Measurements from ENCODE around the gene CALHM1.

The CALHM1 gene

DNA sequence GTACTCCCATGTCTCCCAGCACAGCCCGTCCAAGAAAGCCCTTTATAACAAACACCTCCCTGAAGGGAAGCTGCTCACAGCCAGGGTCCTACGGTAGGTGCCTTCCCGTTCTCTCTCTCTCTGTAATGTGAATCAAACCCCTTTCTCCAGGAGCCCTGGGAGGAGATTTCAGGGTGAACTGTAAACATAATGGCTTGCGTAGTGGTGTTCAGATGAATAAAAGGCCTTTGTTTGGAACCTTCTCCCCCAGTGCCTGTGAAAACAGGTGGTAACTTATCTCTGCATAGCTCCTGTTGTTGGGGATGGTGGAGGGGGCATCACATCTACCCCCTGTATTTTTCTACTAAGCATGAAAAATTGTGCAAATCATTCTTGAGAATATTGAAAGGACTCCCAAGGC is 18.9 kb downstream of the CALHM1 start:
- Mint-ChIP-seq H3K36me3 (ENCODE audit: low read depth) (peaks cover 74% of the 10 kb centered on the region), H3K27me3 (ENCODE audit: low read depth) (peaks cover 7% of the 10 kb centered on the region), H3K4me3 (no peak overlapping the region), H3K27ac (no peak overlapping the region), H3K4me1 (no peaks in the 10 kb centered on the region), H3K9me3 (no peaks in the 10 kb centered on the region)
- TF ChIP-seq CTCF (IDR thresholded peaks at IDR 0.05; ENCODE audit: unreplicated experiment in 3 of 3), result no peak

DNA sequence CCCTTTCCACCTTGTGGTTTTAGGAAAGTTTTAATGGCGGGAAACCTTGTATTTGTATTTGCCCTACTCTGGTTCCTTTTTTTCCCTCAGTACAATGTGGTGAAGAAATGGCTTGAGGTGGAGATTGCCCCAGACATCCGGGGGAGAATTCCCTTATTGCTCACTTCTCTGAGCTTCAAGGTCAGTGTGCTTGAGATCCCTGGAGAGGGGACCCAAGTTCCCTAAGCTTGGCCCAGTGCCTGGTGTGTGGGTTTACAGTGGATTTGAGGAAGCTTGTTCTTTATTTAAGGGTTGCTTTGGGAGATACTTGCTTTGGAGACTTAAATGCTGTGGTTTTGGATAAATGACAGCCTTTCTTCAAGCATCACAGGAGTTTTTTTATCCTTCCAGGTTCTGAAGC is 24.8 kb downstream of the CALHM1 start:
- Mint-ChIP-seq H3K4me1 (no peaks in the 10 kb centered on the region), H3K27ac (no peak overlapping the region), H3K36me3 (ENCODE audit: low read depth) (peaks cover 69% of the 10 kb centered on the region), H3K27me3 (ENCODE audit: low read depth) (no peaks in the 10 kb centered on the region), H3K9me3 (no peaks in the 10 kb centered on the region), H3K4me3 (no peak overlapping the region)
- no peak for TF ChIP-seq CTCF (IDR thresholded peaks at IDR 0.05; ENCODE audit: unreplicated experiment in 3 of 3)

GRCh38 chr10:103431902-103432301 is 26.8 kb downstream of the CALHM1 start:
- H3K36me3 Mint-ChIP-seq (ENCODE audit: low read depth), result peaks cover 72% of the 10 kb centered on the region
- H3K4me1 Mint-ChIP-seq, result no peaks in the 10 kb centered on the region

GRCh38 chr10:103429647-103430046 is 29.1 kb downstream of the CALHM1 start:
- no peaks in the 10 kb centered on the region for H3K4me1 Mint-ChIP-seq
- H3K9me3 Mint-ChIP-seq, result no peaks in the 10 kb centered on the region
- TF ChIP-seq CTCF (IDR thresholded peaks at IDR 0.05; ENCODE audit: unreplicated experiment in 3 of 3), result no peak
- H3K27ac Mint-ChIP-seq, result no peak overlapping the region
- H3K27me3 Mint-ChIP-seq (ENCODE audit: low read depth), result no peaks in the 10 kb centered on the region
- H3K36me3 Mint-ChIP-seq (ENCODE audit: low read depth), result peaks cover 70% of the 10 kb centered on the region
- no peak overlapping the region for H3K4me3 Mint-ChIP-seq

More at GRCh38 chr10:103431902-103432301, 26.8 kb downstream of the CALHM1 start:
- no peak overlapping the region for H3K4me3 Mint-ChIP-seq
- H3K27ac Mint-ChIP-seq, result no peak overlapping the region
- no peak for TF ChIP-seq CTCF (IDR thresholded peaks at IDR 0.05; ENCODE audit: unreplicated experiment in 3 of 3)
- no peaks in the 10 kb centered on the region for H3K27me3 Mint-ChIP-seq (ENCODE audit: low read depth)
- no peaks in the 10 kb centered on the region for H3K9me3 Mint-ChIP-seq

DNA sequence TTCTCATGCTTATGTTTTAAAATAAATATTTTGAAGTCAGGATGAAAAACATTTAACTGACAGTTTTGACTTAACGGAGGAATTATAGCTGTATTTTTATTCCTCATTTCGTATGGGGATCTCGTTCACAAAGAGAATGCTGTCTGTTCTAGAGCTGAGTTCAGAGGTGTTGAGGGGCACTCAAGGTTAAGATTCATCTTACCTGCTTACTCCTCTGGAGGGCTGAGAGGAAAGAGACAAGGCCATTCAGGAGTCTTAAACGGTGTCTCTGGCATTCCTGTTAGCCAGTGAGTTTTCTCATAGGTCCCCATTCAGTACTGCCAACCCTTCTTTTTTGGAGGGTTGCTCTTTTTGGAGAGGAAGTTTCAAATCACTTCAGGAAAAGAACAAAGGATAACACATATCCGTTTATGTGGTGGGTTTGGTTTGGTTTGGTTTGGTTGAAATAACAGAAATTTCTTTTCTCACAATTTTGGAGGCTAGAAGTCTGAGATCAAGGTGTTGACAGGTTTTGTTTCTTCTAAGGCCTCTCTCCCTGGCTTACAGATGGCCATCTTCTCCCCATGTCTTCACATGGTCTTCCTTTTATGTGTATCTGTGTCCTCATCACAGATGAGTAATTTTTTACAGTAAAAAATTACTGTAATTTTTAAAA is 29.6 kb downstream of the CALHM1 start:
- peaks cover 75% of the 10 kb centered on the region for H3K36me3 Mint-ChIP-seq (ENCODE audit: low read depth)
- H3K27me3 Mint-ChIP-seq (ENCODE audit: low read depth), result no peaks in the 10 kb centered on the region
- no peaks in the 10 kb centered on the region for H3K9me3 Mint-ChIP-seq
- H3K27ac Mint-ChIP-seq, result no peak overlapping the region
- H3K4me3 Mint-ChIP-seq, result no peak overlapping the region
- no peak for TF ChIP-seq CTCF (IDR thresholded peaks at IDR 0.05; ENCODE audit: unreplicated experiment in 3 of 3)
- H3K4me1 Mint-ChIP-seq, result no peaks in the 10 kb centered on the region

GRCh38 chr10:103427866-103428265 is 30.8 kb downstream of the CALHM1 start:
- Mint-ChIP-seq H3K36me3 (ENCODE audit: low read depth) (peaks cover 78% of the 10 kb centered on the region), H3K9me3 (no peaks in the 10 kb centered on the region), H3K4me1 (no peaks in the 10 kb centered on the region), H3K27ac (no peak overlapping the region), H3K27me3 (ENCODE audit: low read depth) (no peaks in the 10 kb centered on the region), H3K4me3 (no peak overlapping the region)
- no peak for TF ChIP-seq CTCF (IDR thresholded peaks at IDR 0.05; ENCODE audit: unreplicated experiment in 3 of 3)
